Right cardiac atrium (tissue), 5 donors: Measurements from ENCODE around the gene SEMA5A. TPM values are rescaled to one million over a fixed set of nuclear protein-coding genes. Genes with fewer than 3 reads are reported as not detected.

Experiments
- ATAC-seq, 2 donors: fragments of 200-7000 bp; cut with Tn5 transposase; one replicate each; pipeline versions ENCODE4 v1.8.0 to v1.9.1; 2020; ENCODE audit warnings: moderate library complexity in 2 of 2, mild to moderate bottlenecking in 1 of 2
- DNase-seq, 3 donors: peaks; one replicate each; pipeline ENCODE4 v3.0.0-alpha.2; 2020
- H3K27ac ChIP-seq: one replicate; pipeline ENCODE4 v1.5.1; 2013; ENCODE audit warnings: mild to moderate bottlenecking, low read length, control low read depth, moderate library complexity
- H3K27me3 ChIP-seq: one replicate; pipeline ENCODE4 v1.6.1; 2013; ENCODE audit not compliant: control insufficient read depth, insufficient read depth
- H3K4me1 ChIP-seq: one replicate; pipeline ENCODE4 v1.6.1; 2013; ENCODE audit warnings: low read length; ENCODE audit not compliant: control insufficient read depth, insufficient read depth
- H3K4me3 ChIP-seq: one replicate; pipeline ENCODE4 v1.5.1; 2013; ENCODE audit warnings: low read length, control low read depth
- H3K9me3 ChIP-seq: one replicate; pipeline ENCODE4 v1.6.1; 2013; ENCODE audit warnings: low read length; ENCODE audit not compliant: control insufficient read depth
- WGBS: extraction: QIAGEN DNeasy Blood & Tissue Kit; methylation state at CpG from one replicate; pipeline ENCODE4 v1.1.7; 2013; 5-methylcytosine and 5-hydroxymethylcytosine counted together
- intact Hi-C, 4 donors: fragments of 100-400 bp; cut with DNase I; formaldehyde crosslinking; loops; one replicate each; pipeline versions ENCODE4 v1.11.0 to v1.14.0; 2022 to 2023
- polyA plus RNA-seq: library from polyadenylated mRNA; stranded (reverse); fragments of 200-250 nt; gene quantifications from one replicate; pipeline ENCODE4 v1.2.3, GENCODE V29; 2013
- total RNA-seq, 4 donors: library from RNA; stranded (reverse); fragmentation: NEBNext Ultra II Directional; extraction: Animal tissue kit (Norgen Biotek cat#: 25700); gene quantifications; one replicate each; pipeline ENCODE4 v1.2.1, GENCODE V29; 2021
- donor health status: healthy with polysubstance abuse.
- donor health status: DM: no; HTN: yes; CAD: no.
- donor health status: DM: no; HTN: no; CAD: no.
- donor health status: DM: no; HTN: yes; CAD: no; lungs with severe emphysema.
- donor health status: DM: yes; HTN: yes; CAD: no.

SEMA5A gene
- total and polyA plus RNA-seq, 5 donors, result 6.7 to 28.2 (median 23.9) TPM

DNA sequence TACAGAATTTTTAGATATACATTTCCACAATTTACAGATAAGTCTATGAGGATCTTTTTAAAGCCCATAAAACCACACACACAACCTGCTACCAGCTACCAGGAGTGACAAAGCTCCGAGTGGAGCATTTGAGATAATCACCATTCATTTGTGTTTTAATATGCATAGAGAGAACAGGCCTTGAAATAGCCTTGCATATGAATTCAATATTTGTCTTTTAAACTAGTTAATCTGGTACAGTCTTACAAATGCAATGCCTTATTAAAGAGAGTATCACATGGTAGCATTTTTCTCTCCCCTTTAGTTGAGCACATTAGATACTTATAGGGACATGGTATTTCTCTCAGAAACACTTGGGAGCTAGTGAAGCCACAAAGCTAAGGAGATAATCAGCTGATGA, 49.1 kb downstream of the SEMA5A start:
- ATAC-seq (no peak), DNase-seq (no peak)
- intact Hi-C loops, result loop anchor here in 1 of 4 donors (5.0 kb wide), 1 partner anchor 44 kb away; no protein-coding TSS in a partner anchor

DNA sequence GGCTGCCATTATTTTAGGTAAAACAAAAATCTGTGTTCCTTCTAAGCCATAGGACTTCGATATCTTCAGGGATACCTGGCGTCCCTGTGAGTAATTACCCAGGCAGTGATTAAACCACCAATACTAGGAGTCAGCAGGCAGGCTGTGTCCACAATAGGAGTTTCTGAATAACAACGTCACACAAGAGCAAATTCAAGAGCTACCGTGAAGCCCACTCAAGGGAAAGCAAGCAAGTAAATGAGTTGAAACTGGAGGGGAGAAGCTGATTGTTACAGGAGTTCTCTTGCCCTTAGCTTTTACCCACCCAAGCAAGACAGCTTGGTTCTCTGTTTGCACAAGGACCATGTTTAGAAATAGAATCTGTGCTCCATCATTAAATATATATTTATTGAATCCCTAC, 50.8 kb downstream of the SEMA5A start:
- 81% methylated on average over 4 of the region's 4 CpGs for WGBS
- H3K9me3 ChIP-seq, result peaks cover 3% of the 10 kb centered on the region
- ATAC-seq (no peak), DNase-seq (no peak)
- peaks cover 4% of the 10 kb centered on the region for H3K4me1 ChIP-seq
- H3K27ac ChIP-seq, result no peak overlapping the region
- no peak overlapping the region for H3K4me3 ChIP-seq
- no peaks in the 10 kb centered on the region for H3K27me3 ChIP-seq
- intact Hi-C loops, result loop anchor here in 1 of 4 donors (5.0 kb wide), 1 partner anchor 43 kb away; no protein-coding TSS in a partner anchor

More for the DNA sequence above, 49.1 kb downstream of the SEMA5A start:
- no peaks in the 10 kb centered on the region for H3K4me1 ChIP-seq
- 63% methylated on average over 1 of the region's 1 CpG for WGBS
- H3K27ac ChIP-seq, result no peak overlapping the region
- no peak overlapping the region for H3K4me3 ChIP-seq
- peaks cover 4% of the 10 kb centered on the region for H3K9me3 ChIP-seq
- H3K27me3 ChIP-seq, result no peaks in the 10 kb centered on the region

DNA sequence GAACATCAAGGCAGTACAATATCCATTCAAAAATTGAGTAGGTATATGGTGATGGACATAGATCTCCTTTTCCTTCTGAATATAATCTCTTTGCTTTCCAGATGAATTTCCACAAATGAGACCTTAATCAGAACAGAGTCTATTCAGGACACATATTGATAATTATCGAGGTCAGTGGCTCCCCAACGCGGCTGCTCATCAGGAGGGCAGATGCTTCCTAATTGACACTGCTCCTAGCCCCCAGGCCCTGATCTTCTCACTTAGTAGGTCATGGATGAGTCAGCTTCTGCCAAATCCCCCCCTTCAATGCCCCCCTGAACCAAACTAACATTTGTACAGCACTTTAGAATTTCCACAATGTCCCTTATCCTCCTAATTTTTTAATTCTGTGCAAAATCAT, 51.6 kb downstream of the SEMA5A start:
- Histone ChIP-seq H3K27me3 (no peaks in the 10 kb centered on the region), H3K9me3 (peaks cover 3% of the 10 kb centered on the region), H3K4me3 (no peak overlapping the region), H3K27ac (no peak overlapping the region), H3K4me1 (peaks cover 4% of the 10 kb centered on the region)
- ATAC-seq (no peak), DNase-seq (no peak)
- intact Hi-C loops, result no loop called here
- 75% methylated on average over 3 of the region's 3 CpGs for WGBS

DNA sequence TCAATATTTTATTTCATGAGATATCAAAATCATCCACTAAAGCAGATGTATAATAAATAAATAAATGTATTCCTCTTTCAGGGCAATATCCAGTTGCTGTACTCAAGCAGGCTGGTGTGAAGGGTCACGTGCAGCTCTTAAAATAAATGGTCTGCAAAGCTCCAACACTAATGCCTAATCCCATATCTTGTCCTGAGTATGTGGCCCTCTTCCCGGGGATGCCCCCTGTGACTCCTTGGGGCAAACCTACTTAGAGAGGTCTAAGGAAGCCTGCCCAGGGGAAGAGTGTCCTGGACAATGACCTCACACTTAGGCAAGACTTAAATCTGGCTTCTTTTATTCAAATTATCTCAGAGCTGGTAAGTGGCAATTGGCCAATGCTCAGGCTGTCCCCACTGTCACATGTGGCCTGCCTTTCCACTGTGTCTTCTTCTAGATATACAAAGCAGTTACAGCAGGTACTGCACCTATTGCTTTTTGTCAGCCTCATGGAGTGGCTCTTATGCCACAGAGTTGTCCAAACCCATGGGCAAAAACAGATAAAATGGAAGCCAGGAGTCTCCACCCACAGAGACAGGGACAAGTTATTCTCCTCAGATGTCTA, 55.3 kb downstream of the SEMA5A start:
- WGBS, result 61% methylated on average over 2 of the region's 2 CpGs
- Histone ChIP-seq H3K4me3 (no peak overlapping the region), H3K27ac (peak overlapping the region; percentile 45), H3K27me3 (no peaks in the 10 kb centered on the region), H3K4me1 (peaks cover 4% of the 10 kb centered on the region), H3K9me3 (peaks cover 3% of the 10 kb centered on the region)
- ATAC-seq, result peak; percentile 56 to 69
- no peak for DNase-seq
- intact Hi-C loops, result no loop called here

DNA sequence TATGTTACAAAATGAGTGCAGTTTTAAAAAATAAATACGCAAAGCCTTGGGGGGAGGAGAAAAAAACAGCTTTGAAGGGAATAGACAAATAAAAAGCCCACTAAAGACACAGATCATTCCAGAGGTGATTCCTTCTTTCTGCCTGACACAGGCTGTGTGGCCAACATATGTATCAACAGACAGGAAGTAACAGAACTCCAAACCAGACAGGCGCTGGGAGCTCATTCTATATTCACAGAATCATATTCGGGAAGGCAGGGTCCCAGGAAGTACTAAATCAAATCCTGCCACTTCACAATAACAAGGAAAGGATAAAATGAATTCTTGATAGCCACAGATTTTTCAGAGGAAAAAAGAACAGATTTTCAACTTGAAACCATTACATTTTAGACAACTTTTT, 62.1 kb downstream of the SEMA5A start:
- H3K27ac ChIP-seq, result no peak overlapping the region
- H3K27me3 ChIP-seq, result no peaks in the 10 kb centered on the region
- peaks cover 7% of the 10 kb centered on the region for H3K9me3 ChIP-seq
- H3K4me1 ChIP-seq, result no peaks in the 10 kb centered on the region
- no peak overlapping the region for H3K4me3 ChIP-seq
- no peak for DNase-seq
- WGBS, result 70% methylated on average over 3 of the region's 3 CpGs
- ATAC-seq, result no peak
- intact Hi-C loops, result no loop called here

DNA sequence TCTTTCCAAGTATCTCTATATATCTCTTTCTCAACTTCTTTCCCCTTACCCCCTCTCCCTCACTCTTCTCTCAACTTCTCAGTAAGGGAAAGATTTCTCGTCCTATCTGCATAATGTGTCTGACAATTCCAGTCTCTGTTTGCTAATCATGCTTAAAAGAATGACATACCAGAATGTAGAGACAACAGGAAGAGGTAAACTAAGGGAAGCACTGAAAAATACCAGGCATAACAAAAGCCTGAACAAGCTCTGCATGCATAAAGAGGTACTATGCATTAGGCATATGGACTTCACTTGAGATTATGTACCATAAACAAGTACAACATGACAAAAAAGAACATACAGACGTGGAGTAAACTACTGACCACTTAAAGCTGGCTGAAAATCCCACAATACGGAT, 62.6 kb downstream of the SEMA5A start:
- H3K9me3 ChIP-seq, result peaks cover 8% of the 10 kb centered on the region
- WGBS, result 63% methylated on average over 3 of the region's 3 CpGs
- intact Hi-C loops, result no loop called here
- H3K4me3 ChIP-seq, result no peak overlapping the region
- DNase-seq (no peak), ATAC-seq (no peak)
- no peaks in the 10 kb centered on the region for H3K27me3 ChIP-seq
- H3K27ac ChIP-seq, result no peak overlapping the region
- H3K4me1 ChIP-seq, result no peaks in the 10 kb centered on the region

DNA sequence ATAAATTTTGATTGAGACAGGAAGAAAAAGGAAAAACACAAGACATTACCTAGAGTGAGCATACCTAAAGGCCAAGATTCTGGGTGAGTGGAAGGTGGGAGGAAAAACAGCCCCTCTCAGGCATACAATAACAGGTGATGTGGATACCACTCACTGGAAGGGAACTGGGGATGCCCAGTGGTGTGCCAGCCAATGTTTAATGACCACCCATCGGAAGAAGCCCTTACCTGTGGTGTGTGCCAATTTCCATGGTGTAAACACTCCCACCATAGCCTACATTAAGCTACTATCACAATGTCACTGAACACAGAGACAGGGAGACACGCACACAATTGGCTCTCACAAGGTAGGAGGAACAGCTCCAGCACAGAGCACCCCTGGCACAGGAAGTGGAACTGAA, 63.5 kb downstream of the SEMA5A start:
- no peaks in the 10 kb centered on the region for H3K4me1 ChIP-seq
- H3K9me3 ChIP-seq, result peaks cover 13% of the 10 kb centered on the region
- no peak overlapping the region for H3K4me3 ChIP-seq
- no peaks in the 10 kb centered on the region for H3K27me3 ChIP-seq
- no peak for DNase-seq
- no peak for ATAC-seq
- H3K27ac ChIP-seq, result no peak overlapping the region
- 85% methylated on average over 2 of the region's 2 CpGs for WGBS
- intact Hi-C loops, result no loop called here

DNA sequence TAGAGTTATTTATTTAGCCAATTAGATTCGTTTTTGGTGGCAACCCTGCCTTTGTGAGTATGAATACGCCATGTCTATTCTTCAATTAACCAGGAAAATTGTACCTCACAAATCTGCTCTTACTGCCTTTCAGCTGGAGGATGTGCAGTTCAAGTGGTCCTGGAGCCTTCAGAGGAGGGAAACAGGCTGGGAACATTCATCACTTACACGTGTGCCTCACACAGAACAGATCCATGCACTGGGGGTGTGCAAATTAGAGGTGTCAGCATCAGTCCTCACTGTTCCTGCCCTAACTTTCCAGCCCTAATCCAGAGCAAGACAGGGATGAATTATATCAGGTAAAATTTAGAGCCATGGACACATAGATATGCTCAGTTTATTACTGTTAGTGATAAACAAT, 65.4 kb downstream of the SEMA5A start:
- WGBS, result 55% methylated on average over 3 of the region's 3 CpGs
- DNase-seq (no peak), ATAC-seq (peak in 1 of 2 donors; percentile 31)
- intact Hi-C loops, result no loop called here
- H3K27ac ChIP-seq, result no peak overlapping the region
- no peak overlapping the region for H3K4me3 ChIP-seq
- H3K9me3 ChIP-seq, result peaks cover 15% of the 10 kb centered on the region
- H3K4me1 ChIP-seq, result no peaks in the 10 kb centered on the region
- no peaks in the 10 kb centered on the region for H3K27me3 ChIP-seq

DNA sequence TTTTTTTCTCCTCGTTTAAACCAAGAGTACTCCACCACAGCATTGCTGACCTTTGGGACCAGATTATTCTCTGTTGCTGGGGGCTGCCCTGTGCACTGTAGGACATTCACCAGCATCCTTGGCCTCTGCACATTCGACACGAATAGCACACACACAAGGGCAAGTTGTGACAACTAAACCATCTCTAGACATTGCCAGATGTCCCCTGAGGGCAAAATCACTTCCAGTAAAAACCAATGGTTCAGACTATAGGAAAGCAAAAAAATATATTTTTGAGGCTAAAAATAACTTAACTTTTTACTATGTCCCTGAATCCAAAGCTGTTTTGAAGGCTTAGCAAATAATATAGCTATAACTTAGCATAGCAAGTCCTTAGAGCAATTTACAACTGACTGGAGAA, 65.9 kb downstream of the SEMA5A start:
- Histone ChIP-seq H3K9me3 (peaks cover 12% of the 10 kb centered on the region), H3K4me3 (no peak overlapping the region), H3K4me1 (no peaks in the 10 kb centered on the region), H3K27ac (no peak overlapping the region), H3K27me3 (no peaks in the 10 kb centered on the region)
- ATAC-seq, result no peak
- 56% methylated on average over 3 of the region's 3 CpGs for WGBS
- intact Hi-C loops, result no loop called here
- no peak for DNase-seq

DNA sequence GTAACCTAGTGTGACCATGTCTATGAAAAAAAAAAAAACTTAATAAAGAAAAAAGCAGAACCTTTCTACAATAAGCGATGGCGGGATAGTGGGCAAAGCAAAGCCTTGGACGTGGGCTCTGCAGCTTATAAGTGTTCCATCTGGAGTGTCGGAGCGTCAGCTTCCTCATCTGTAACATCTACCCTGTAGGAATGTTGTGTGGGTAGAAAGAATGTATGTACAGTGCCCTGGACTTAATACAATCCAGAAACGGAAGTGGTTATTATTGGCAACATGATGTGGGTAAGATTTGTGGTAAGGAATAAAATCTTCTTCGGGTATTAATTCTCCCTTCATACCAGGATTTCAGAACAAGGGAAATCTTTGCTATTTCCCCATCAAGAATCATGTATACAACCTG, 66.5 kb downstream of the SEMA5A start:
- H3K9me3 ChIP-seq, result peaks cover 12% of the 10 kb centered on the region
- no peak overlapping the region for H3K4me3 ChIP-seq
- no peaks in the 10 kb centered on the region for H3K27me3 ChIP-seq
- no peak overlapping the region for H3K27ac ChIP-seq
- intact Hi-C loops, result no loop called here
- WGBS, result 85% methylated on average over 7 of the region's 7 CpGs
- DNase-seq (no peak), ATAC-seq (no peak)
- no peaks in the 10 kb centered on the region for H3K4me1 ChIP-seq

DNA sequence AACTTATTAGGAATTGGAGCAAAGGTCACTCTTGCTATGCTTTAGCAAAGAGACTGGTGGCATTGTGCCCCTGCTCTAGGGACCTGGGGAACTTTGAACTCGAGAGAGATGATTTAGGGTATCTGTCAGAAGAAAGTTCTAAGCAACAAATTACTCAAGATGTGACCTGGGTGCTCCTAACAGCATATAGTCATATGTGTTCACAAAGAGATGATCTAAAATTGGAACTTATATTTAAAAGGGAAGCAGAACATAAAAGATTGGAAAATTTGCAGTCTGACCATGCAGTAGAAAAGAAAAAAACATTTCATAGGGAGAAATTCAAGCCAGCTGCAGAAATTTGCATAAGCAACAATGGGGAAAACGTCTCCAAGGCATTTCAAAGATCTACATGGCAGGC, 68.3 kb downstream of the SEMA5A start:
- 71% methylated on average over 2 of the region's 2 CpGs for WGBS
- no peak for ATAC-seq
- Histone ChIP-seq H3K4me3 (no peak overlapping the region), H3K9me3 (peaks cover 12% of the 10 kb centered on the region), H3K27me3 (no peaks in the 10 kb centered on the region), H3K4me1 (no peaks in the 10 kb centered on the region), H3K27ac (no peak overlapping the region)
- intact Hi-C loops, result no loop called here
- DNase-seq, result no peak
